Skin of body (tissue), 2 donors: Measurements from ENCODE around the gene EHHADH. TPM values are rescaled to one million over a fixed set of nuclear protein-coding genes. Genes with fewer than 3 reads are reported as not detected.
"Not testable (repeated sequence)": the region's sequence is repeated elsewhere in the genome, so short reads cannot be mapped to it uniquely, and the experiment has no call there.

Source experiments
- DNase-seq: peaks from one replicate; lab custom pipeline; 2025; lab: John Stamatoyannopoulos, UW
- total RNA-seq: library from RNA; depleted of rRNA; stranded (reverse); fragments of >200 nt; gene quantifications from one replicate; pipeline ENCODE4 v1.2.3, GENCODE V29; 2014

Gene EHHADH
- total RNA-seq, 1 donor from 2014 or later: 4.3 TPM

DNA sequence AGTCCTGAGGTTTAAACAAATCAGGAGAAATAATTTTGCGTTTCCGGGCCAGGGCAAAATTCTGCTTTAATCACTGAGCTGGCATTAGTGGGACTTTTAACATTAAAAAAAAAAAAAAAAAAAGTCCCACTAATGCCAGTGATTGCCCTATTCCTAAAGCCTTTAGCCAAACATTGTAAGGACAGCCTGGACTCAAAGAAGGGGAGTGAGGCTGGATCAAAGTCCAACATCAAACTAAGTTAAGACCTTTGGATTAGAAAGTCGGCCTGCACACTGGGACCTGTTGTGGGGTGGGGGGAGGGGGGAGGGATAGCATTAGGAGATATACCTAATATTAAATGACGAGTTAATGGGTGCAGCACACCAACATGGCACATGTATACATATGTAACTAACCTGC is 716 bp downstream of the EHHADH start:
- DNase-seq: not testable (repeated sequence)

DNA sequence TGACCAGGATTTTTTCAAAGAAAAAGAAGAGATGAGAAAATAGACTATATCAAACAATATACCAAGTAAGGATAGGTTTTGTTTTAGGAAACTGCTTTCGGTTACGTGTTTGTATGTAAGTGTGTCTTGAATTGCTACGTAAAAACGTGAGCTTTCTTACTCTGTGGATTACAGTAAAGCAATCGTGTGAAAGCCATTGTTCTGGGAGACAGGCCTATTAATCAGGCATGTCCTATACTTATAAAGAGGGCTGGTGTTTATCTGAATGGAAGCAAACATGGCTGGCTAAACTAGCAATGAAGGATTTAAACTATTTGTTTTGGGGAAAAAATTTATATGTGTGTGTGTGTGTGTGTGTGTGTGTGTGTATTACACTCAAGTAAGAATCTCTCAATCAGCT is 2.6 kb downstream of the EHHADH start:
- DNase-seq: no peak

DNA sequence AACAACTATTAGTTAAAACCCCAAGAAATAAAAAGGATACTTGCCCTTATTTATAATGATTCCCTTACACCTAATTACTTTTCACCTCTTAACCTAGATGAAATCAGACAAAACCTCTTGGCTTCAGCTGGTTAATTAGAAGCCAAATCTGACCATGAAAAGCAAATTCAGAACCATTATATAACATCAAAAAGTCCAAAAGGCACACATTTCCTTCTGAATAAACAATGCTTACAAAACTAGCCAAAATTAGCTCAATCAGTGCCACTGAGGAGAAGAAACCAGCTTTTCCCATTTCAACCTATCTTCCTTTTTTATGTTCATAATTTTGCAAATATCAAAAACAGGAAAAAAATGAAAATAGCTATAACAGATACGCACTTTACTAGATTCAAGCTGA is 3.2 kb downstream of the EHHADH start:
- no peak for DNase-seq

DNA sequence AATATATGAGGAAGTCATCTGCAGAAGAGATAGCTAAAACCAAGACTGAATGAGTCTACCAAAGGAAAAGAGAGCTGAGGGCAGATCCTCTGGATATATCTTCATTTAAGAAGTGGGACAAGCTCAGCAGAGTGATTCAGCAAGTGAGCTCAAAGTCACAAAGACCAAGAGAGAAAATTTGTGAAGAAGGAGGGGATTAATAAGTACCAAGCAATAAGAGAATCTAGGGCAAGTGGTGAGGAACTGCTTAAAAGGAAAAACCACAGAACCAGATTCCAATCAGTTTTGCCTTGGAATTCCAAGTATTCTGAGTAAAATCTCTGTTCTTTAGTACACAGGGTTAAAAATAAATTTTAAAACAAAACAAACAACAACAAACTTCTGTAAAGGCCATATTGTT is 3.6 kb downstream of the EHHADH start:
- DNase-seq: no peak

DNA sequence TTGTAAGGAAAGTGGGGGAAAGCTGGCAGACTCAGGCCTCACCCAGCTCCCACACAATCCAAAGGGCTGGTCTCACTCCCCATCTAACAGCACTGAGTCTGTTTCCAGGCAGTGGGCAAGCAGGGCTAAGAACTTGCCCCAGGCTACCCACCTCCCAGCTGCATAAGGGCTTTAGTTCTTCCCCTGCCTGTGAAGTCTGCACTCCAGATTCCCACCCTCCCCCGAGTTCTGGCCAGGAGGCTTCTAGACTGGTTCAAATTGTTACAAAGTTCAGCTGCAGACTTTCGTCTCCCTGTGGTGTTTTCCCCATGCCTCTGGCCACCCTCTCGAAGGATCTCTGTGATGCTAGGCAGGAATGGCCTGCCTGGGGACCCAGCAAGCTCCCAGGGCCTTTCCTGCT is 11.2 kb downstream of the EHHADH start:
- no peak for DNase-seq

DNA sequence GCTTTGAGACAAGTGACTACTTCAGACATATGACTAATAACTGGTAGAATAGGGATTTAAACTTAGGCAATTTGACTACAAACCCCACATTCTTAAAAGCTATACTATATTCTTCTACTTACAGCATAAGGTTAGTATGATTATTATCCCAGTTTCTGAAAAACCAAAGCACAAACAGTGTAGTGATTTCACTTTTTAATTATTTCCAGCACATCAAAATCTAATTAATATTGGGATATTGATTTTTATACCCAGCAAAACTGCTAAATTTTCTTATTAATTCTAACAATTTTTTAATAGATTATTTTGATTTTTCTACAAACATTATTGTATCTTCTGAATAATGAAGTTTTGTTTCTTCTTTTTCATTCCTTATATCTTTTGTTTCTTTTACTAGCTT is 16.9 kb downstream of the EHHADH start:
- DNase-seq: no peak

DNA sequence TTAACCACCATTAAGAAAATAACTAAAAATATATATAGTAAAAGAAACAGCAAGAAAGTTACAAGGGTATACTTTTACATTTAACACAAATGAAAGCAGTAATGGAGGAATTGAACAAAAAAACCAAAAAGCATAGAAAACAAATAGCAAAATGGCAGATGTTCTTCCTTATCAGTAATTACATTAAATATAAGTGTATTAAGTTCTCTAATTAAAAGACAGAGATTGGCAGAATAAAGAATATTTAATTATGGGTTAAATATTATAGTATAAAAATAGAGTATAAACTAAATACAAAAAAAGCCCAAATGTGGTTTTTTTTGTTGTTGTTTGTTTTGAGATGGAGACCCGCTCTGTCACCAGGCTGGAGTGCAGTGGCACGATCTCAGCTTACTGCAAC is 20.5 kb downstream of the EHHADH start:
- no peak for DNase-seq

DNA sequence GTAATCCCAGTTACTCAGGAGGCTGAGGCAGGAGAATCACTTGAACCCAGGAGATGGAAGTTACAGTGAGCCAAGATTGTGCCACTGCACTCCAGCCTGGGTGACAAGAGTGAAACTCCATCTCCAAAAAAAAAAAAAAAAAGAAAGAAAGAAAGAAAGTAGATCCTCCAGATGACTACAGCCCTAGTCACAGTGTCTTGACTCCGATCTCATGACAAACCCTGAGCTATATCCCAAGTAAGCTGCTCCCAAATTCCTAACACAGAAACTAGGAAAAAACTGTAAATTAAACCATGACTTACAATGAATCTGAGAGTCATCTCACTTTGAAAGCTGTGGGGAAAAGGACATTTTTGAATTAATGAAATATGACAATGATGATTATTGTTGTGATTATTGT is 27.3 kb downstream of the EHHADH start:
- not testable (repeated sequence) for DNase-seq

DNA sequence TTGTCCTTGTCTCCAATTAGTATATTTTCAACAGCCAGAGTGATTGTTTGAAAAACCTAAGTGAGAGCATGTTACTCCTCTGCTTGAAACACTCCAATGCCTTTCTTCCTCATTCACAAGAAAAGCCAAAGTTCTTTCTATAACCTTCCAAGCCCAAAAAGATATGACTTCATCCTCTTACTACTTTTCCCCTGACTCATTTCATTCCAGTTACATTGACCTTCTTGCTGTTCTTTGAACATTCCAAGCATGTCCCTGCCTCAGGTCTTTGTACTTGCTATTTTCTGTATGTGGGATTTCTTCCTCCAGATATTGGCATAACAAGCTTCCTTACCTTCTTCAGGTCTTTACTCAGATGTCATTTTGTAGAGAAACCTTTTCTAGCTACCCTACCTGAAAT is 28.3 kb downstream of the EHHADH start:
- no peak for DNase-seq

DNA sequence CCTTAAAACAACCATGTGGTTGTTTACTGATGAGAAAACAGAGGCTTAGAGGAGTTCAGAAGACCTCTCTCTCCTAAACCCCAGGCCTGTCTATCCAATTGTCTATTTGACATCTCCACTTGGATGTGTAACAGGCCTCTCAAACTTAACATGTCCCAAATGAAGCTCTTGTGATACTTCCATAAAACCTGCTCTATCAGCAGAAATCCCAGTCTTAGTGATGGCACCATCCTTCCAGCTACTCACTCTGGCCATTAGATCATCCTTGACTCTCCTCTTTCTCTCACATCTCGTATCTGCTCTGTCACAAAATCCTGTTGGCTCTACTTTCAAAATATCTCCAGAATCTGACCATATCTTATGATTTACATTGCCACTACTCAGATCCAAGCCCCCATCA is 28.8 kb downstream of the EHHADH start:
- DNase-seq: no peak

DNA sequence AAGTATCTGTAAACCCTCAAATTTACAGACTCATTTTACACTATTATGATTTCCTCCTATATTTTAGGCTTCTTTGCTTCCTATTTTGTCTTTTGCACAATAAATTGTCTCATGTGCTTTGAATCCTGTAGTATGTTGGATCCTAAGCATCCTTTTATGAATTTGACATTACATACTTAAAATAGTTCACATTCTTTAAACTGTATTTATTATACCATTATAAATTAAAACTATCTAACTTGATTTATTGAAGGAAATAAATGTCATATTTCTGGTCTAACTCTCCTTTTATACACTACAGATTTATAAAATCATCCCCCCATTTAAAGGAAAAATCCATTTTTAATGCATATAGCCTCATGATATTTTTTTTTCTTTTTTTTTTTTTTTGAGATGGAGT is 32.6 kb downstream of the EHHADH start:
- DNase-seq: no peak

DNA sequence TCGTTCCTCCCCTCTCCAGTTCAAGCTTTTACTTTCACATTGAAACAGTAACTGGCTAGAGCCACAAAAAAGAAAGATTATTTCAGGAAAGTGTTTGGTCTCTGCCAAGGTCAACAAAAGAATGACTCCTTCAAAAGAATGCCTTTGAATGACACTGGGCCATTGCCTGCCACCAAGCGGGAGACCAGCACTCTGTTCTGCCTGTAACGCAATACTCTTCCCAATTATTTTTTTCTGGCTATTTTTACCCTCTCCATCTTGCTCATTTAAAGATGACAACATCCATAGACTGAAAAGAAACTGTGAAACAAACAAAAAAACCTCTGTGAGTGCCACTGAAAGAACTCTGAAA is 37.3 kb downstream of the EHHADH start:
- DNase-seq: no peak

DNA sequence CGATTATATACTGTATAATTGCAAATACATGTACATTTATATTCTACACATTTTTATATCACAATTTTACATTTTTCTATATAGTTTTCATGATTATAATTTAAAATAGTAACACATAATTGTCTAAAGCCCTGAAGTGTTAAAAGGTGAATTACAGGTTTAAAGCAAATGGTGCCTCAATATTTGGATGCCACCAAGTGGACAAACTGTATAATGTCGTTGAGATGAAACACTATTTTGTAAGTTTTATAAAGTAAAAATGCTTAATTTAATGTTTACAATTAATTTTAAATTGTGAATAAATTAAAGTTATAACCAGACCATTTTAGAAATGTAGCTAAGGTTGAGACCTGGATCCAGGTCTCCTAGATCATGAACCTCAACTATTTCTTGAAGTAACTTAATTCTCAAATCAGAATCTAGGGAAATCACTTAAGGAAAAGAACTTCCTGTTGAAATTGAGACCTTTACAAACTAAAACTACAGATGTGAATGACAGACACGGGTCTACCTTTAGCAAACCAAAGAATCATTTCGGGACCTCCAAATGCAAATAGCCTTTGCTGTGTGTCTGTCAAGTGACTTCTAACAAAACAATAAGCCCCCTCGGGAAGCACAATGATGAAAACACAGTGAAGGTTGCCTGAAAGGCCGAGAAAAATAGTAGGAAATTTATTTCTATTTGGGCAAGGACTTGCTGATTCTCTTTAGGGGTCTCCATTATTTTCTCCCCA is 37.8 kb downstream of the EHHADH start:
- DNase-seq: no peak

DNA sequence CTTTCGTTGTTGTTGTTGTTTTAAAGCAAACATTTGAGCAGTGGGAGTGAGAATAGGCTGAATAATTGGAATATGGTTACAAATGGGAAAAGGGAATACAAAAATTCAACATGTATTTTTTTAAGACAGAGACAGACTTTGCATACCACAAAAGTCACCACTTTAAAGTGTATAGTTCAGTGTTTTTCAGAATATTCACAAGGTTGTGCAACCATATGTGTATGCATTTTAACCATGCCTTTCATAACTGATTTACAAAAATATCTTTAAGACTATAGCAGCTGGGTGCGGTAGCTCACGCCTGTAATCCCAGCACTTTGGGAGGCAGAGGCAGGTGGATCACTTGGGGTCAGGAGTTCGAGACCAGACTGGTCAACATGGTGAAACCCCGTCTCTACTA is 41.3 kb downstream of the EHHADH start:
- no peak for DNase-seq

DNA sequence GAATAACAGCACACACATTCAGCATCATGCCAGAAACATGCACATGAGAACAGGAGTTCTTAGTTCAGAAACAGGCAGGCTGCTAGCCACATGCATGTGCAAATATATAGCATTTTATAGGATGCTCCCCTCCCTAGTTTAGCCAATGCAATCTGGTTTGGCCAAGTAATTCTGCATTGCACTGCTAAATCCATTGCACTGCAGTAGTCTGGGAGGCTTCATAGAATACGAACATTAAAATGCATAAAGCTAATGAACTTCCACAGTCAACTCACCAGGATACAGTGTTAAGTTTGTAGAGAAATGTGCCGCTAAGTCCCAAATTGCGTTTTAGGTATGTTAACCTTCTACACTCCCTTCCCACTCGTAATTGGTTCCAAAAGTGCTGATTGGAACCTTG is 41.8 kb downstream of the EHHADH start:
- DNase-seq: no peak

DNA sequence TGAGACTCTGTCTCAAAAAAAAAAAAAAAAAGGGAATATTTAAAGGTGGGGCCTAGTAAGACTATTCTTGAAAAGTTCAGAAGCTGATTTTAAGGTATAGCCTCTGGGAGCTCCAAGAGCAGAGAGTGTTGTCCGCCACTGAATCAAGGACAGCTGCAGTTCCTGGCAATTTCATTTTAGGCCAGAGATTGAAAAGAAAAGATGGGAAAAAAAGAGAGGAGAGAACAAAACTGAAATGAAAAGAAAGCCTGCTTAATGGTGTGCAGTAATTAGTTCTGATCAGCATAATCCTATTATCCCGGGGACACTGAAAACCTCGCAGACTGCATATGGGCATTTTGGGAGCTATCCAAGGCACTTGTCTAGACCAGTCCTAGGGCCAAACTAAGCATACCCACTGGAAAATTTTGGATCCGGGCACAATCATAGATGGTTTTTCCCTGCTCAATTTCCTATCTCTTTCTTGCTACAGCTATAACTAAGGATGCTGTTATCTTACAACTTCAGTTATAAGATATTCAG is 43.2 kb downstream of the EHHADH start:
- DNase-seq: no peak

DNA sequence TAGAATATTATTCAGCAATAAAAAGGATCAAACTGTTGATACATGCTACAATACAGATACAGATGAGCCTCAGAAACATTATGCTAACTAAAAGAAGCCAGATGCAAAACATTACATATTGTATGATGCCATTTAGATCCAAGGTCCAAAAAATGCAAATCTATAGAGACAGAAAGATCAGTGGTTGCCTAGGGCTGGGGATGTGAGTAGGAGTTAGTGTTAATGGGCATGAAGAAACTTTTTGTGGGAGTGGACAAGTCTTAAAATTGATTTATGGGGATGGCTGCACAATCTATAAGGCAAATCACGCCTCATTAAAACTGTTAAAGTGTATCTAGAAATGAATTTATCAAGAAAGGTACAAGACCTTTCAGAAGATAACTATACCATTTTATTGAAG is 45.0 kb downstream of the EHHADH start:
- DNase-seq: no peak

DNA sequence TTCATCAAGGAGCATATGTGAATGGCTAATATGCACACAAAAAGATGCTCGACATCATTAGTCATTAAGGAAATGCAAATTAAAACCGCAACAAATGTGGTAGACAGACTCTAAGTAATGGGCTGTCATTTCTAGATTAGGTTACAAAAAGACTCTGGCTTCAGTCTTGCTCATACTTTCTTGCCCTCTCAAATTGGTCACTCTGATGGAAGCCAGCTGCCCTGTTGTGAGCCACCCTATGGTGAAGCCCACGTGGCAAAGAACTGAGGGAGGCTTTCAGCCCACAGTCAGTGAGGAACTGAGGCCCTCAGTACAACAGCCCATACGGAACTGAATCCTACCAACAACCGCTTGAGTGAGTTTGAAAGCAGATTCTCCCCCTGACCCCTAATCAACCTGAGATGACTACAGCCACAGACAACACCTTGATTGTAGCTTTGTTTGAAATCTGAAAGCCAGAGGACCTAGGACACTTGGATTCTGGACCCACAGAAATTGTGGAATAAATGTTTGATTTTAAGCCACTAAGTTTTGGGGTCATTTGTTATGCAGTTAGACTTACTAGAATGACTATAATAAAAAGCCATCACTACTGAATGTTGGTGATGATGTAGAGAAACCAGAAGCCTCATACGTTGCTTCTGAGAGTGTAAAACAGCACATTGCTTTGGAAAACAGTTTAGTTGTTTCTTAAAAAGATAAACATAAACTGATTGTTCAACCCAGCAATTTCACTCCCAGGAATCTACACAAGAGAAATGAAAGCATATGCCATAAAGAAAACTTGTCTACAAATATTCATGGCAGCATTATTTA is 45.7 kb downstream of the EHHADH start:
- no peak for DNase-seq

DNA sequence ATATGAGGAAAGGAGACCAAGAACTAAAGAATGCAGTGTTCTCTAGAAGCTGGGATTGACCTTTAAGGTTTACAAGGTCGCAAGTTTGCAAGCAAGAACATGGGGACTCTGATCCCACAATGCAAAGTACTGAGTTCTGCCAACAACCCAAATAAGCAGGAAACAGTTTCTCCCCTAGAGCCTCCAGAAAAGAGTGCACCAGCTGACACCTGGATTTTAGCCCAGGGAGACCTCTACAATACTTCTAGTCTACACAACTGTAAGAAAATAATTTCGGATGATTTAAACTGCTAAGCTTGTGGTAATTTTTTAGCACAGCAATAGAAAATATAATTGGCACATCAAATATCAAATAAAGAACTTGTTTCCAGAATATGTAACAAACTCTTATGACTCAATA is 46.4 kb downstream of the EHHADH start:
- DNase-seq: no peak

DNA sequence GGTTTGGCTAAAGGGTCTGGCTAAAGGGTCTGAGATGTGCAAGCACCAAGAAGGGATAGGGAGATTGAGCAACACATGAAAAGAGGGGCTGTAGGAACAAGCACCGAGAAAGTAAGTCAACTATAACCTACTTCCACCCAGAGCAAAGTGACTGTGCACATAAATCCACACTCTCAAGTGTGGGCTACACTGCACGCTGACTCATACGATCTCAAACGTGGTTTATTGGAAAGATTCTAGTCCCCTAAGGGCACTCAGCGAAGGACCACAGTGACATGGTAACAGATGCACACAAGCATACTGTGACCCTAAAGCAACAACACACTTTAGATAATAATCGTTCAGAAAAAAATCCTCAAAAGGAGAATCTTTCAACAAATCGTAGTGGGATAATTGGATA is 48.0 kb downstream of the EHHADH start:
- no peak for DNase-seq

DNA sequence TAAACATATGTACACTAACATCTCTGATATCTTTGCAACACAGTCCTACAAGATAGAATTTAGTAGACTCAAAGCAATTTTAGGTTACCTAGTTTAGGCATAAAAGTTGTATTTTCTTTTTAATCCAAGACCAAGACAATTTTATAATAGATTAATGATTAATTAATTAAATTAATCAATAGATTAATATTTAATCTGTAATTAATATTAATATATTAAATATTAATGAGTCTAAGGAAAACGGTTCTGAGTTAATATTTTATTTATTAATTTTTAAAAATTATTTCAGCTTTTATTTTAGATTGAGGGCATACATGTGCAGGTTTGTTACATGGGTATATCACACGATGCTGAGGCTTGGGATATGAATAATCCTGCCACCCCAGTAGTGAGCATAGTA is 49.0 kb downstream of the EHHADH start:
- DNase-seq: no peak

DNA sequence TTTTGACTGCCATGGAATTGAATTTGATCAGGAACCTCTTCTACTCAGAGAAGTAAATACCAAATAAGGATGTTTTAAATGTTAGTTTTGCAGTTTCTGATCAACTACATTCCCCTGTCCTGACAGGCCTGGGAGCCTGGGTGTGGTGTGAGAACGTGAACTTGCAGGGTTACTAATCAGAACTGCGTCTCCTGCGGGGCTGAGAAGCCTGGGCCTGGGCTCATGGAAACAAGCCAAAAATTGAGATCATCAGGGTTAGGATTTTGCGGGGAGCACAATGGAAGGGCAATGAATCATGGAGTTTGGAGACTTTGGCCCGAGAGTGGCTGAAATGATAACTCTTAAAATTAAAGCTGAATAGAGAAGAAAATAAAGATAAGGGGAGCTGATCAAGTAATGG is 53.2 kb downstream of the EHHADH start:
- DNase-seq: peak; percentile 9

DNA sequence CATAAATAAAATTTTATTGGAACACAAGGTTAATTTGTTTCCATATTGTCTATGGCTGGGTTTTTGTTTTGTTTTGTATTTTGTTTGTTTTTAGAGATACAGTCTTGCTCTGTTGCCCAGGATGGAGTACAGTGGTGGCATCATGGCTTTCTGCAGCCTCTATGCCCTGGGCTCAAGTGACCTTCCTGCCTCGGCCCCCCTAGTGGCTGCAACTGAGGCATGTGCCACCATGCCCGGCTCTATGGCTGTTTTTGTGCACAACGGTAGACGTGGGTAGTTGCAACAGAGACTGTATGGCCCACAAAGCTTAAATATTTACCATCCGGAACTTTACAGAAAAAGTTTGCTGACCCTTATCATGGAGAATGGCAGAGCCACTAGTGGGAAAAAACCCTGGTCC is 54.2 kb downstream of the EHHADH start:
- no peak for DNase-seq
